Endothelial cell of umbilical vein (primary cell): ENCODE measurements around the gene ARPC3. TPM values are rescaled to one million over a fixed set of nuclear protein-coding genes. Genes with fewer than 3 reads are reported as not detected.

ENCODE experiments used
- BruUV-seq: library from RNA; stranded (reverse); fragments of 400-500 nt; replicated peaks from 2 replicates; lab custom pipeline; 2021; lab: Mats Ljungman, UMichigan
- CTCF ChIA-PET: fragments of 300-600, 350-600 bp; sonication (Branson Sonifier 250); formaldehyde crosslinking; loops from one replicate; lab custom pipeline; 2021; ENCODE audit warnings: antibody characterized with exemption, inconsistent platforms; lab: Charles Lee
- POLR2A ChIA-PET: fragments of 300-600, 350-600 bp; sonication (Branson Sonifier 250); formaldehyde crosslinking; loops from one replicate; lab custom pipeline; 2021; ENCODE audit warnings: antibody characterized with exemption, inconsistent platforms; lab: Charles Lee
- DNase-seq: peaks from one replicate; pipeline ENCODE4 v3.0.0-alpha.2; 2011; ENCODE audit warnings: low read depth, low spot score
- FAIRE-seq: peaks from 2 replicates; lab custom pipeline; 2011; peaks lifted over from hg19 to GRCh38; lab: Jason Lieb, UNC
- H2AFZ ChIP-seq: 2 replicates; pipeline ENCODE4 v1.6.0; 2012; ENCODE audit warnings: low read depth, low read length, control low read depth, inconsistent platforms
- H3K27ac ChIP-seq: 2 replicates; pipeline ENCODE4 v1.5.1; 2011; ENCODE audit warnings: low read depth, mild to moderate bottlenecking, control low read depth, low read length, moderate library complexity; ENCODE audit not compliant: insufficient read depth
- H3K27me3 ChIP-seq, 2 experiments: 2 replicates each; pipeline versions ENCODE4 v1.6.0 to v1.6.1; 2011; ENCODE audit warnings: low read length in 2 of 2, mixed read lengths in 1 of 2; ENCODE audit not compliant: control insufficient read depth in 2 of 2, insufficient read depth in 2 of 2
- H3K36me3 ChIP-seq, 2 experiments: 2 replicates in 1 of 2; 3 replicates in 1 of 2; pipeline ENCODE4 v1.5.1; 2011; ENCODE audit warnings: low read length in 2 of 2, mild to moderate bottlenecking in 1 of 2, moderate library complexity in 1 of 2; ENCODE audit not compliant: control insufficient read depth in 2 of 2, insufficient read depth in 2 of 2; ENCODE audit errors: extremely low read depth in 1 of 2
- H3K4me1 ChIP-seq: 3 replicates; pipeline ENCODE4 v1.5.1; 2011; ENCODE audit warnings: mild to moderate bottlenecking, low read length; ENCODE audit not compliant: control insufficient read depth, insufficient read depth; ENCODE audit errors: extremely low read depth
- H3K4me2 ChIP-seq: 2 replicates; pipeline ENCODE4 v1.6.1; 2011; ENCODE audit warnings: low read length, control low read depth, mixed read lengths; ENCODE audit not compliant: insufficient read depth
- H3K4me3 ChIP-seq, 3 experiments: fragments of 200-600 bp in 1 of 3; sonication (generic), shearing (Covaris generic) in 1 of 3; replicated peaks in 1 of 3; 2 replicates each; pipeline ENCODE4 v1.5.1; 2011 to 2016; ENCODE audit warnings: control low read depth in 3 of 3, low read length in 3 of 3, mild to moderate bottlenecking in 2 of 3, inconsistent platforms in 1 of 3, low read depth in 1 of 3, moderate library complexity in 1 of 3; ENCODE audit not compliant: insufficient read depth in 1 of 3
- H3K79me2 ChIP-seq: 2 replicates; pipeline ENCODE4 v1.6.0; 2012; ENCODE audit warnings: low read length, inconsistent platforms; ENCODE audit not compliant: control insufficient read depth, insufficient read depth
- H3K9ac ChIP-seq: replicated peaks from 2 replicates; pipeline ENCODE3; 2011; ENCODE audit warnings: low read length, control low read depth; ENCODE audit not compliant: insufficient read depth; ENCODE audit errors: extremely low read depth
- H3K9me1 ChIP-seq: replicated peaks from 3 replicates; pipeline ENCODE4 v1.6.0; 2011; ENCODE audit warnings: mild to moderate bottlenecking, low read length; ENCODE audit not compliant: control insufficient read depth, insufficient read depth; ENCODE audit errors: extremely low read depth
- H3K9me3 ChIP-seq: replicated peaks from 2 replicates; pipeline ENCODE4 v1.5.1; 2012; ENCODE audit warnings: low read length, inconsistent platforms; ENCODE audit not compliant: control insufficient read depth, insufficient read depth
- H4K20me1 ChIP-seq: replicated peaks from 2 replicates; pipeline ENCODE3; 2011; ENCODE audit warnings: mild to moderate bottlenecking, low read length; ENCODE audit not compliant: control insufficient read depth, insufficient read depth; ENCODE audit errors: extremely low read depth
- CTCF ChIP-seq, 2 donors: IDR thresholded peaks; 1 replicate in 1 of 2; 2 replicates in 1 of 2; pipeline ENCODE4 v1.5.1; 2011; ENCODE audit warnings: low read length in 2 of 2, mild to moderate bottlenecking in 2 of 2, moderate library complexity in 2 of 2, control low read depth in 1 of 2, inconsistent platforms in 1 of 2, low read depth in 1 of 2; ENCODE audit not compliant: insufficient read depth in 1 of 2; ENCODE audit errors: extremely low read depth in 1 of 2
- EZH2 ChIP-seq: IDR thresholded peaks from 2 replicates; pipeline ENCODE4 v1.6.1; 2012; ENCODE audit warnings: borderline replicate concordance, low read depth, mild to moderate bottlenecking, moderate library complexity, low read length, inconsistent platforms; ENCODE audit not compliant: severe bottlenecking
- FOS ChIP-seq: IDR thresholded peaks from 2 replicates; pipeline ENCODE4 v1.6.1; 2011; ENCODE audit warnings: mild to moderate bottlenecking, low read length, moderate library complexity, borderline replicate concordance; ENCODE audit not compliant: insufficient read depth
- GATA2 ChIP-seq: IDR thresholded peaks from 2 replicates; pipeline ENCODE4 v1.7.0; 2011; ENCODE audit warnings: low read depth, mild to moderate bottlenecking, moderate library complexity, mixed read lengths, low read length; ENCODE audit not compliant: insufficient read length, insufficient read depth
- JUN ChIP-seq: IDR thresholded peaks from 2 replicates; pipeline ENCODE4 v1.6.1; 2011; ENCODE audit warnings: borderline replicate concordance, low read depth; ENCODE audit not compliant: insufficient read length, insufficient read depth
- MAX ChIP-seq: IDR thresholded peaks from 2 replicates; pipeline ENCODE4 v1.6.1; 2011; ENCODE audit not compliant: insufficient read depth, insufficient read length
- MYC ChIP-seq: IDR thresholded peaks from one replicate; pipeline ENCODE4 v1.6.1; 2011; ENCODE audit warnings: mild to moderate bottlenecking, low read depth, low read length
- POLR2A ChIP-seq: IDR thresholded peaks from 2 replicates; pipeline ENCODE4 v1.6.1; 2012; ENCODE audit warnings: low read depth, mild to moderate bottlenecking, control low read depth, low read length
- POLR2AphosphoS5 ChIP-seq: IDR thresholded peaks from 2 replicates; pipeline ENCODE4 v1.6.1; 2012; ENCODE audit warnings: low read depth, mild to moderate bottlenecking, control low read depth, low read length, moderate library complexity; ENCODE audit not compliant: insufficient read depth
- dilution Hi-C: fragments of 300-500 bp; cut with MboI; formaldehyde crosslinking; loops from one replicate; pipeline ENCODE4 v1.15.0; 2019; ENCODE audit warnings: low sequenced_read_pairs; ENCODE audit not compliant: extremely low pct_ligation_motif_present
- intact Hi-C: fragments of 100-400 bp; cut with micrococcal nuclease; formaldehyde crosslinking; loops from one replicate; pipeline ENCODE4 v1.10.0; 2022
- polyA plus RNA-seq, 4 experiments: library from polyadenylated mRNA; depleted of rRNA in 3 of 4; stranded (reverse) in 3 of 4; unstranded in 1 of 4; fragments of >200 nt; gene quantifications; 2 replicates each; pipeline versions ENCODE4 v1.2.1 to v1.2.3, GENCODE V29; 2011 to 2012; ENCODE audit warnings: missing spikeins in 1 of 4
- total RNA-seq: library from RNA; stranded (reverse); gene quantifications from 2 replicates; pipeline ENCODE4 v1.2.3, GENCODE V29; 2021

Gene ARPC3
- total and polyA plus RNA-seq, 2 donors (not counting 3 experiments of a cell fraction or from before 2014, with no cell fraction given): 92.8 to 304 TPM

- H3K9me1 ChIP-seq: no peaks in the 10 kb centered on the region
- dilution Hi-C loops (no loop called here), intact Hi-C loops (no loop called here)
- H4K20me1 ChIP-seq: no peaks in the 10 kb centered on the region
- no TSS peak for BruUV-seq
- no peak overlapping the region for H3K4me3 ChIP-seq
- no peak overlapping the region for H2AFZ ChIP-seq
- H3K9me3 ChIP-seq: no peaks in the 10 kb centered on the region
- no peaks in the 10 kb centered on the region for H3K4me1 ChIP-seq
- DNase-seq (no peak), FAIRE-seq (no peak)
- TF ChIP-seq MYC (no peak), GATA2 (no peak), EZH2 (no peak), JUN (no peak), POLR2A (no peak), MAX (no peak), POLR2AphosphoS5 (no peak), FOS (no peak), CTCF (IDR thresholded peaks at IDR 0.05; ENCODE audit: extremely low read depth in 1 of 2, insufficient read depth in 1 of 2, low read depth in 1 of 2, low read length in 2 of 2) (no peak)
- peaks cover 2 to 8% of the 10 kb centered on the region in 2 experiments for H3K36me3 ChIP-seq
- no peaks in the 10 kb centered on the region for H3K79me2 ChIP-seq
- no peaks in the 10 kb centered on the region for H3K27me3 ChIP-seq
- no peak overlapping the region for H3K9ac ChIP-seq
- ChIA-PET POLR2A (no interaction called here), CTCF (interaction anchor here (1.4 to 2.1 kb wide), 2 partner anchors 9 to 10 kb away, joined by 4 to 9 read pairs; partner anchors contain the start of genes ARPC3, FAM216A and GPN3)
- H3K4me2 ChIP-seq: no peak overlapping the region
- H3K27ac ChIP-seq: no peak overlapping the region
Observed at GRCh38 chr12:110458756-110459155, 8.6 kb upstream of the ARPC3 start.
